Cardiac septum (tissue), 1 donor: ENCODE data around the gene MTAP. TPM values are rescaled to one million over a fixed set of nuclear protein-coding genes. Genes with fewer than 3 reads are reported as not detected.

ENCODE experiments used
- DNase-seq: peaks from one replicate; pipeline ENCODE4 v3.0.0-alpha.2; 2020; ENCODE audit warnings: low spot score
- intact Hi-C: fragments of 100-400 bp; cut with DNase I; formaldehyde crosslinking; loops from one replicate; pipeline ENCODE4 v1.14.0; 2022
- total RNA-seq: library from RNA; stranded (reverse); fragmentation: NEBNext Ultra II Directional; extraction: Animal tissue kit (Norgen Biotek cat#: 25700); gene quantifications from one replicate; pipeline ENCODE4 v1.2.1, GENCODE V29; 2021
- donor health status: DM: no; HTN: no; CAD: no.

The MTAP gene
- total RNA-seq, 1 donor from 2014 or later, result 13.0 TPM

GRCh38 chr9:21982861-21983560, 180.6 kb downstream of the MTAP start:
- no peak for DNase-seq
- intact Hi-C loops, result no loop called here

- no peak for DNase-seq
- intact Hi-C loops, result no loop called here
Measured at GRCh38 chr9:21983561-21983935, 181.1 kb downstream of the MTAP start.

- intact Hi-C loops, result no loop called here
- DNase-seq, result no peak
Measured at GRCh38 chr9:21984101-21984500, 181.7 kb downstream of the MTAP start.

GRCh38 chr9:21985964-21986667, 183.7 kb downstream of the MTAP start:
- intact Hi-C loops, result no loop called here
- no peak for DNase-seq

Other genes with a start within 250 kb of the MTAP start
- gene CDKN2A, start 191.8 kb downstream of the MTAP start, total RNA-seq, result 1.2 TPM
- gene CDKN2B-AS1, start 192.2 kb downstream of the MTAP start, total RNA-seq, result not detected
- gene CDKN2B, start 206.7 kb downstream of the MTAP start, total RNA-seq, result 3.6 TPM